ENCODE data around the gene WWP2.
A peak's percentile ranks its signal among the peaks of the same experiment; 100 is the strongest.
"Not testable (repeated sequence)": the region's sequence is repeated elsewhere in the genome, so short reads cannot be mapped to it uniquely, and the experiment has no call there.

Gene WWP2

GRCh38 chr16:69929480-69929879, 167.3 kb downstream of the WWP2 start:
- no peak for DNase-seq

GRCh38 chr16:69930117-69930776, 168.1 kb downstream of the WWP2 start:
- no peak for DNase-seq

GRCh38 chr16:69931631-69932030, 169.5 kb downstream of the WWP2 start:
- DNase-seq = no peak

GRCh38 chr16:69932228-69932627, 170.1 kb downstream of the WWP2 start:
- DNase-seq = no peak

GRCh38 chr16:69932691-69933392, 170.7 kb downstream of the WWP2 start:
- DNase-seq = no peak

GRCh38 chr16:69934044-69934443, 171.9 kb downstream of the WWP2 start:
- no peak for DNase-seq

GRCh38 chr16:69934751-69935150, 172.6 kb downstream of the WWP2 start:
- no peak for DNase-seq

- DNase-seq = no peak
Measured at GRCh38 chr16:69935278-69935711, 173.2 kb downstream of the WWP2 start.

- DNase-seq = no peak
Measured at GRCh38 chr16:69935740-69936139, 173.6 kb downstream of the WWP2 start.

GRCh38 chr16:69936252-69936651, 174.1 kb downstream of the WWP2 start:
- DNase-seq = no peak

- DNase-seq = no peak
Measured at GRCh38 chr16:69936751-69937211, 174.6 kb downstream of the WWP2 start.

GRCh38 chr16:69937465-69937951, 175.4 kb downstream of the WWP2 start:
- DNase-seq = peak in 1 of 2 experiments; percentile 56

GRCh38 chr16:69938981-69939820, 177.1 kb downstream of the WWP2 start:
- no peak for DNase-seq

- DNase-seq = no peak
Measured at GRCh38 chr16:69939821-69940585, 177.9 kb downstream of the WWP2 start.

GRCh38 chr16:69940676-69941075, 178.5 kb downstream of the WWP2 start:
- no peak for DNase-seq

- no peak for DNase-seq
Measured at GRCh38 chr16:69941251-69942098, 179.3 kb downstream of the WWP2 start.

- DNase-seq = no peak
Measured at GRCh38 chr16:69942099-69942491, 180.0 kb downstream of the WWP2 start.

- no peak for DNase-seq
Measured at GRCh38 chr16:69942627-69943170, 180.6 kb downstream of the WWP2 start.

- DNase-seq = not testable (repeated sequence)
Measured at GRCh38 chr16:69943241-69944036, 181.3 kb downstream of the WWP2 start.

GRCh38 chr16:69950411-69950810, 188.3 kb downstream of the WWP2 start:
- not testable (repeated sequence) for DNase-seq
